GM12801 (cell line): ENCODE results near the gene OVOL3.

Experiments
- TF ChIP-seq, protein P1 (sequence below): IDR thresholded peaks from one replicate; pipeline ENCODE4 v1.5.1; 2011; ENCODE audit warnings: control low read depth; ENCODE audit not compliant: insufficient read length; ENCODE audit errors: extremely low read depth

The OVOL3 gene

DNA sequence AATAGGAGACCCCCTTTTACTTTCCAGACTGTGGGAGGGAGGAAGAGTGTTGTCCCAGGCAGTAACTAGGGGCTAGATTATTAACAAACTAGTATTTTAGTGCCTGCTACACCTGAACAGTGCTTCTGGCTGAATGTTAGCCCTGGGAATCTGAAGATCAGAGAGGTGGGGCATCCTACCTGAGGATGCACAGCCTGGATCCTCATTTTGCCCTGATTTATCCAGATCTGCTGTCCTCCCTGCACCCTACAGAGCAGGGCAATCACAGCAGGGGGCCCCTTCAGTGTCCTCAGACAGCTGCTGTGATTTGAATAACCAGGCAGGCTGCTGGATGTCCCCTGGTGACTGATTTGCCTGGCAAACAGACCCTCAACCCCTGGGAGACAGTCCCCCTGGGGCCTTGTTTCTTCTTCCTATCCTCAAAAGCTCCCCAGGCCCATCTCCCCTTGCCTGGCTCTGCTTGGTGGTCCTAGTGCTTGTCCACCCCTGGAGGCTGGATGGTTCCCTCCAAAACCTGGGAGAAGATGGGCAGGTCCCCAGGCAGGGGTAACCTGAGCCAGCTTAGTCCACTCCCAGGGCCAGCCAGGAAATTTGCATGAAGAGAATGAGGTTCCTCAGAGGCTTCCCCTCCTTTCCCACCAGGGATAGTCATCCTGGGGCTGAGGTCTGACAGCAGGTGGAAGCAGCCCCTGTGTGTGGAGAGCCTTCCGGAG lies at the start of gene OVOL3:
TSS of gene OVOL3 (plus strand) at position 657 of the 713 bp plus-strand sequence. CDS start 60 bp downstream, outside the sequence.
- TF ChIP-seq, protein P1, sequence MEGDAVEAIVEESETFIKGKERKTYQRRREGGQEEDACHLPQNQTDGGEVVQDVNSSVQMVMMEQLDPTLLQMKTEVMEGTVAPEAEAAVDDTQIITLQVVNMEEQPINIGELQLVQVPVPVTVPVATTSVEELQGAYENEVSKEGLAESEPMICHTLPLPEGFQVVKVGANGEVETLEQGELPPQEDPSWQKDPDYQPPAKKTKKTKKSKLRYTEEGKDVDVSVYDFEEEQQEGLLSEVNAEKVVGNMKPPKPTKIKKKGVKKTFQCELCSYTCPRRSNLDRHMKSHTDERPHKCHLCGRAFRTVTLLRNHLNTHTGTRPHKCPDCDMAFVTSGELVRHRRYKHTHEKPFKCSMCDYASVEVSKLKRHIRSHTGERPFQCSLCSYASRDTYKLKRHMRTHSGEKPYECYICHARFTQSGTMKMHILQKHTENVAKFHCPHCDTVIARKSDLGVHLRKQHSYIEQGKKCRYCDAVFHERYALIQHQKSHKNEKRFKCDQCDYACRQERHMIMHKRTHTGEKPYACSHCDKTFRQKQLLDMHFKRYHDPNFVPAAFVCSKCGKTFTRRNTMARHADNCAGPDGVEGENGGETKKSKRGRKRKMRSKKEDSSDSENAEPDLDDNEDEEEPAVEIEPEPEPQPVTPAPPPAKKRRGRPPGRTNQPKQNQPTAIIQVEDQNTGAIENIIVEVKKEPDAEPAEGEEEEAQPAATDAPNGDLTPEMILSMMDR, result no peak

- TF ChIP-seq, protein P1, result no peak
These were observed 49.6 kb upstream of the OVOL3 start for GRCh38 chr19:36061367-36061766.

- TF ChIP-seq, protein P1, result no peak
These were observed 46.1 kb upstream of the OVOL3 start for GRCh38 chr19:36064826-36065225.

- TF ChIP-seq, protein P1, result no peak
These were observed 43.3 kb upstream of the OVOL3 start for GRCh38 chr19:36067681-36068080.

DNA sequence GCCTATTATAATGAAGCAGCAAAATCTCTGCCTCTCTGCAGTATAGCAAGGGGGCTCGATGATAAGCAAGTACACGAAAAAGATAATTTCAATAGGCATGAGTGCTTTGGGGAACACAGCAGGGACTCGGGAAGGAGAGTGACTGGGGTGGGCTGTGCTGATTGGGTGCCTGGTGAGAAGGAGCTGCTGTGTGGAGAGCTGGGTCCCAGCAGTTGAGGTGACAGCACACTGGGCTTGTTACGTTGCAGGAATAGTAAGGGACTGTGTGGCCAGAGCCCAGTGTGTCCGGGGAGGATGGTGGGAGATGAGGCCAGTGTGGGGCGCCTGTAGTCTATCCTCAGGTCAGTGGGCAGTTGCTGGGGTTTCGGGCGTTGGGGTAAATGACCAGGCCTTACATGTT lies 38.9 kb upstream of the OVOL3 start:
- TF ChIP-seq, protein P1, result no peak

DNA sequence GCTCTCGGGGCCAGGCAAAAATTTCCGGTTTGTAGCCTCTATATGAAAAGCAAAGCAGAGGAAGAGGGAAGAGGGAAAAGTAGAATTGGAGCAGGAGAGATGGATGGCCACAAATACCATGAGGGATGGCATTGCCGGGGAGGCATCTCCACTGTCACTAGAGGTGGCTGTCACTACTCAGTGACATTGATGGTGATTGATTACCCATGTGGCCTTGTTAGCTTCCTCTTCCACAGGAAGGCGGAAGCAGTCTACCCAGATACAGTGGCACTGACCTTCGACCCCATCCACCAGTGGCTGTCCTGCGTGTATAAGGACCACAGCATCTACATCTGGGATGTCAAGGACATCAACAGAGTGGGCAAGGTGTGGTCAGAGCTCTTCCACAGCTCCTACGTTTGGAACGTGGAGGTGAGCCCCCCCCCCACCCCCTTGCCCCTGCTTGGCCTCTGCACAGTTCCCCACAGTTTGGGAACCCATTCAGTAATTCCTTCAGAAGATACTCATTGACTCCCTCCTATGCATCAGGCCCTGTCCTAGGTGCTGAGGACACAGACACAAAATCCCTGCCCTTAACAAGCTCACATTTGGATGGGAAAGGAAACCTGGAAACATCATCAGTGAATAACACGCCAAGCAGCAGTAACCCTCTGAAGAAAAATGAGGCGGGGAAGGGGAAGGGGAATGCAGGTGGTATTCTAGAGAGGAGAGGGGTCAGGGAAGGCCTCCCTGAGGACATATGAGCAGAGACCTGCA lies 37.6 kb upstream of the OVOL3 start:
- TF ChIP-seq, protein P1, result no peak

DNA sequence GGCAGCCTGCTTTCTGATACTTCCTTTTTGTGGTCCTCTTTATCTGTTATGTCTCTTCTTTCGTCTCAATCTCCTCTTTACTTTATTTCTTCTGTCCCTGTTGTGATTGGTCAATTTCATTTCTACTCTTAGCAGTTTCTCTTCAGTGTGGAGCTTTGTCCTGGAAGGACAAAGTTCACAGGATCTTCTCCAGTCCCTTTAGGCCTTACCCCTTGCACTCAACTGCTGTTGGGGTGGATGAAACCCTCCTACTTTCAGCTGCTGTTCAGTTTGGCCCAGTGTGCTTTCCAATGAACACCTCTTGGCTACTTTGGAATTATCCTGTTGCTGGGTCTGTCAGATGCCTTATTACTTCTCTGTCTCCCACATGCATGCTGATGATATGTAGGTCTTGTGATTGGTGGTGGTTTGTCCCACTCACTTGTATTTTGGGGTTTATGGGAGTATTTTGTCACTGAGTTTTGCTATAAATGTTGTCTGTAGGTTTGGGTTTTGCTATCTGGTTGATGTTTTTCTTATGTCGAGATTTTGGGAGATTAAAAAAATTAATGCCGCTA lies 31.5 kb upstream of the OVOL3 start:
- TF ChIP-seq, protein P1, result no peak
